ENCODE data around the gene SLC6A20.
A peak's percentile ranks its signal among the peaks of the same experiment; 100 is the strongest.
"Not testable (repeated sequence)": the region's sequence is repeated elsewhere in the genome, so short reads cannot be mapped to it uniquely, and the experiment has no call there.

Gene SLC6A20

DNA sequence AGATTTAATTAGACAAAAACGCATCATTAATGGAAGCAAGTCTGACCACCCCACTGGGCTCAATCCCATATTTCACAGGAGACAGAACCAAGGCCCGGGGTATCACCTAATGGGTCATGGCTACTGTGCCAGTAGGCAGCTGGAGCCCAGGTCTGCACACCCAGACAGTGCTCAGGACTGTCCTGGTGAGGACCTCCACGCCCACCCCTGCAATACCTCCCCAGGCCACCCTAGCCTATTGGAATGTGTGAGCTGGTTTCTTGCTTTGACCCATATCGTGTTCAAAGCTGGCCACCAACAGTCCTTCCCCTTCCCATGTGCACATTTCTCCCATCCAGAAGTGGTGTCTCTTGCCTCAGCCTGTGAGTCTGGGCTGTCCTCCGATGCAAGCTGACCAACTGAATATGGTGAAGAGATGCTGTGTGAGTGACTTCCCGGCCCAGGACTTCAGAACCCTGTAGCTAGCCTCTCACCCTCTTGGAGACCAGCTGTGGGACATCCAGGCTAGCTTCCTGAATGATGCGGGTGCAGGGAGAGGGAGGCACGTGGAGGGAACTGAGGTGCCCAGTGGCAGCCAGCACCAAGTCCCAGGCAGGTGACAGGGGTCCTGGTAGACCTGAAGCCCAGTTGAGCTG, 19.1 kb downstream of the SLC6A20 start:
- no peak for DNase-seq

- no peak for DNase-seq
Observed at GRCh38 chr3:45776611-45777010, 19.7 kb downstream of the SLC6A20 start.

DNA sequence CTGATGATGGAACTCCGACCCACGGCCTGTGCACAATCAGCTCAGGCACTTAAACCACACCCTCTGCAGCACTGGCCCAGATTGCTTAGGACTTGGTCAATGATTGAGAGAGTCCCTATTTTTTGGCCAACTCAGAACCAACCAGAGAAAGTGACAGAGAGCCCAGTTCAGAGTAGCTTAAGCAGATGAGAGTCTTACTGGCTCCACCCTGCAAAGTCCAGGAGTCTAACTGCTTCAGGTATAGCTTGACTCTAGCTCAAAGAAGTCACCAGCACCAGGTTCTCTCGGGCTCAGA, 20.1 kb downstream of the SLC6A20 start:
- DNase-seq: no peak

DNA sequence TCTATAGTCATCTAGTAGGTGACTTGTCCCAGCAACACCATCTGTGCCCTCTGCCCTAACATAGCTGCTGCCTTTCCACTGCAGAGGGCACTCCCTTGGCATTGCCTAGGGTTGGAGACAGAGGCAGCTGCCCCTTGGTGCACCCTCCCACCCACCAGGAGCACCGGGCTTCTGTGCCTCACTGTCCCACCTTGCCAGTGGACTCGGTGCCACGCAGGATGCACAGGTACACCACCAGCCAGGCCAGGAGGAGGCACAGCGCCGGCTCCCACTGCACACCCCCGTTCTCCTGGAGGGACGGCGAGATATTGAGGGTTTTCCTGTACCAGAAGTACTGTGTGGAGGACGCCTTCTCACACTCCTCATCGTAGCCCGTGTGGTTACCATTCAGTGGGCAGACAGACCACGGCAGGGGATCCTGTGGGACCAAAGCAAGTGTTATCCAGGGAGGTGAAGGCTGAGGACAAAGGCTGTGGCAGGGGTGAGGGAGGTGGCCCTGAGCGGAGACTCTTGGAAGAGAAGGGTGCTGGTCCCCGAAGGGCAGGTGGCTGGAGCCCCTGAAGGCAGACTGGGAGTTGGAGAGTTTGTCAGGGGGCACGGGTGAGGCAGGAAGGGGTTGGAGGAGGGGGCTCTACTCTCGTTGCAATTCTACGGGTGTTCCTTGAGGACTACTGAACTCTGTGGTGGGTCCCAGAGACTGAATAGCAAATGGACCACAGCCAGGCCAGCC, 20.6 kb downstream of the SLC6A20 start:
- no peak for DNase-seq

- DNase-seq: no peak
Observed at GRCh38 chr3:45774581-45775521, 21.5 kb downstream of the SLC6A20 start.

DNA sequence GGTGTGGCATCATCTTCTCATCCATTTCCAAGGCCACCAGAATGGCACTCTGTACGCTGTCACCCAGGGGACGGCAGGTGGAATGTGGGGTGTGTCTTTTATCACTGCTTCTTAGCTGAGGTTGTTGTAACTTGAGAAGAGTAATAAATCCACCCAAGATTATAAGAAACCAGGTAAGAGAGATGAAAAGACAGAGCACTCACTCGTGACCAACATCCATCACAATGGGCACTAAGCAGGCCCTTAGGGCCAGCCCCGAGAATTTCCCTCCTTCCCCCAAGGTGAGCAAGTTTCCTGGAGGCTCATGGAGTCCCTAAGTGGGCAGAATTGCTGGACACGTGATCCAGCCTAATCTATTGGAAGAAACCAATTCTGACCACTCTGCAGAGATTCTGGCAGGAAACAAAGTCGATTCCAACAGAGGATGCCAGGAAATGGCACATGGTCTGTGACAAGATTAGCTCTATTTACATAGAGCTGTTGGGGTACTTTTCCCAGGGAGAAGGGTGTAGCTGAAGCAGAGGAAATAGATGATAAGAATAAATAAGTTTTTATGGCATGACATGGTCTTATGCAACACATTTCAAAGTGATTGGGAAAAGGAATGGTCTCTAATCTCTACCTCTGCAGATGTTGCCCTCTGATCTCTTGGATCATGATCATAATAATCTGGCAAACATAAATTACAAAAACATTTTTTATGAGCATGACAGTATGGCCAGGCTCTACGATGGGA, 22.5 kb downstream of the SLC6A20 start:
- no peak for DNase-seq

GRCh38 chr3:45773072-45773471, 23.3 kb downstream of the SLC6A20 start:
- DNase-seq: no peak

- DNase-seq: no peak
Observed at GRCh38 chr3:45772341-45773035, 23.8 kb downstream of the SLC6A20 start.

- no peak for DNase-seq
Observed at GRCh38 chr3:45771831-45772230, 24.5 kb downstream of the SLC6A20 start.

DNA sequence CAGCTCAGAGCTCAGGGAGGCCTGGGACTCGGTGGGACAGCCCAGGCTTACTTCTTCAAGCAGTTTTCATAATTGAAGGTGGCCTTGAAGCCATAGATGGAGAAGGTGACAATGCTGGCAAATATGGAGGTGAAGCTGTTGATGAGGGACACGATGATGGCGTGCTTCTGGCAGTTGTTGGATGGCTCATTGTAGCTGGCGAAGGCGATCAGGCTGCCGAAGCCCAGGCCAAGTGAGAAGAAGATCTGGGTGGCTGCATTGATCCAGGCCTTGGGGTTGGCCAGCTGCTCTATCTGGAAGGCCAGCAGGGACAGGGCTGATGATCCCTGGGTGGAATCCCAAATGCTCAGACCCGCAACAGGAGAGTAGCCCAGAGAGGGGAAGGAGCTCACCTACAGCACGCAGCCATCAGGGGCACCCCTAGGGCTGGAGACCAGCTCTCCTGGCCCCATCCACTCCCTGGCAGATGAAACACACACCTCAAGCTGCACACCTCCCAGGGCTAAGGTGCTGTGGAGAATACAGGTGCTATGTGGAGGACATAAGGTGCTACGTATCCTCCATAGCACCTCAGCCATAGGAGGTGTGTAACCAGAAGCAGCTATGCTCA, 25.1 kb downstream of the SLC6A20 start:
- DNase-seq: no peak

DNA sequence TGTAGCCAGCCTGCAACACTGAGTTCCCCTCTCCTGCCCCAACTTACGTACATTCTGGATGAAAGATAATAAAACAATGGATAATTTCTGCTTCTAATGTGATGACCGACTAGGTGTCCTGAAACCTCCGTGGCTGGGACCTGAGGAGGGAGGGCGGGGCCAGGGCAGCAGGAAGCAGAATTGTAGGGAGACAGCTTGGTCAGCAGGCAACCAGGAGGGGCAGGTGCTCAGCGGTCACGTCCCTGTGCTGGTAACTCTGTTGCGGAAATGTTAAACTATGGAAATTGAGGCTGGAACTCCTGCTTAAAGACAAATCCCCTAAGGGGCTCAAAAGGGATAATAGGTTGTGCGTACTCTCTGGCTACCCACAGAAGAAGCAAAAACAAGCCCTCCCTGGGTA, 30.4 kb downstream of the SLC6A20 start:
- DNase-seq: no peak

DNA sequence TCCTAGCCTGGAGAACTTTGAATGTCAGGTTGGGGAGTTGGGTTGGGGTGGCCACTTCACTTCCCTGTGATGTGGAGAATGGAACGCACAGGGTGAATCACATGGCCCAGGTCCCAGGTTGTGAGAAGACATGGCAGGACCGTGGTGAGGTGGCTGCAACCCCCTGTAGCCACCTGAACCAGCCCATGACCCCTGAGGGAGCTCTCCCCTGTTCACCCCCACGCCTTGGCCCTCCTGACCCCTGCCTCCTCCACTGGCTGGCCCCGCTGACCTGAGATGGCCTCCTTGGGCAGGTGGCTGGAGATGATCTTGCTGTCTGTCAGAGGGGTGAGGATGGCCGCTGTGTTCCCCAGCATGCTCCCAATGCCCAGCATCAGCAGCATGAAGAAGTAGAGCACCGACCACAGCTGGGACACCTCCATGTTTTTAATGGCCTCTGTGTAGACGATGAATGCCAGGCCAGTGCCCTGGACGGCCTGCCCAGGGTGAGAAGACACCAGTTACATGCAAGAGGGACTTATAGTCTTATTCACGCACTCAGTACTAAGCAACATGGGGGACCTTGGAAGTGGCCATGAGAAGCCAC, 31.0 kb downstream of the SLC6A20 start:
- no peak for DNase-seq

DNA sequence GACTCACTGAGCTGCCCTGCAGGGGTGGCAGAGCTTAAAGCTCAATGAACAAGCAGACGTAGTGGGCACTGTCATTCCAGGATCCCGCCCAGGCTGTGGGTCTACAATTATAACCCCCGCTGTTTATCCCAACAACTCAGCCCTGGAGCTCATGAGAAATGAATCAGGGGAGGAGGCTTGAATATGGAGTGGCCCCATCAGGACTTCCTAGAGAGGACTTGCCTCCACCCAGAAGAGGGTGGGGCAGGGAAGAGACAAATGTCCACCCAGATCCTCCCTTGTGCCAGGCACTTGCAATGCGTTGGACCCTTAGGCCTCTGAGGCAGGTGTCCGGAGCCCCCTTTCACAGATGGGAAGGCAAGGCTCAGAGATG, 33.0 kb downstream of the SLC6A20 start:
- DNase-seq: no peak

DNA sequence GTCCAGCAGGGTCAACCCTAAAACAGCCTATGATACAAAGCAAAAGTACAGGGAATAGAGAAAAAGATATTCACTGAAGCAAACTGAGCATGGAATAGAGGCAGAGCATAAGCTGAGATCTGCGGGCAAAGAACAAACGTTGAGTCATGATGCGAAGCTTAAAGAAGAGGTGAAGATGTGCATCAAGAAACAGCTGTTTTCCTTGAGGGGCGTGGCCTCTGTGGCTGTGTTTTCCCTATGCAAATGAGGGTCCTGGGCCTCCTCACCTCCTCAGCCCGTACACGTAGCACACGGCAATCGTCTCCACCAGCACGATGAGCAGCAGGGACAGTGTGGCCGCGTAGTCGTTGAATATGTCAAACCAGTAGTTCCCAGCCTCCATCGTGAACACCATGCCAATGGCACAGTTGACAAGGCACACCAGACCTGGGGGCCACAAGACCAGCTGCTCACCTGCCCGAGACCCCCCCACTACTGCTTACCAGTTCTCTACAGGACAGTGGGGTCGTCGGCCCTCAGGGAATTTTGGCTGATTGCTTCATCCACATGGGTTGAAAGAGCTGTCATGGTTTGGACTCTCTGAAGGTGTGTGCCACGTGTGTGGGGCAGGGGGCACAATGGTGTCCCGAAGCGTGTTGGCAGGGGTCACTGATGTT, 33.6 kb downstream of the SLC6A20 start:
- DNase-seq: no peak

DNA sequence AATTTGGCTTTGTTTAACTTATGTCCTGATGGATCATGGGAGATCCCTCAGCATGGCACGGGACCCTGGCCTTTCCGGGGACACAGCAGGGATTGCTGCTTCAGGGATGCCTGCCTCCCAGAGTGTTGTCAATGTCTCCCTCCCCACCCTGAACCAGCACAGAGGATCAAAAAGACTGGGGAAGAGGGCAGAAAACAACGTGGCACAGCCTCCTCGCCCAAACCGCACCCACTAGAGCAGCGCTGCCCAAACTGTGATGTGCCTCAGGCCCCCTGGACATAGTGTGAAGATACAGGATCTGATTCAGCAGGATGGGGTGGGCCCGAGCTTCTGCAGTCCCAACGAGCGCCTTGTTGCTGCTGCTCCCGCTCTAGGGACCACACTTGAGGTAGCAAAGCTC, 34.5 kb downstream of the SLC6A20 start:
- DNase-seq: no peak

- DNase-seq: peak; percentile 55
Observed at GRCh38 chr3:45760878-45761711, 35.2 kb downstream of the SLC6A20 start.

- DNase-seq: no peak
Observed at GRCh38 chr3:45759851-45760250, 36.5 kb downstream of the SLC6A20 start.

DNA sequence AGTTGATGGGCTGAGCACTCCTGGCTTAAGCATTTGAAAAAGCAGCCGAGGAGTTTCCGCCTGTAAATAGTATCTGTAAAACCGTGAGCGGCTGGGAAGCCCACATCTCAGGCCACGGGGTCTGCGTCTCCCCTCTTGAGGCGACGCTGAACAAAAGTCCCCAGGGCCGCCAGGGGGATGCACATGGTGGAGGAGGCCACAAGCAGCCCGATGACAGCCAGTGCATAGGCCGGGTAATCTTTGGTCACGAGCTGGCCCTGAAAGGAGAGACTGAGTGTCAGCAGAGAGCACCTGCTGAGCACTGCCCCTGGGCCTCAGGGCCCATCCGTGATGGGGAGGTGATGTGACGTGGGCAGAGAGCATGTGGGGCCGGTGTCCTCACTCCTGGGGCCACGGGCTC, 37.5 kb downstream of the SLC6A20 start:
- no peak for DNase-seq

- DNase-seq: not testable (repeated sequence)
Observed at GRCh38 chr3:45757141-45757540, 39.2 kb downstream of the SLC6A20 start.

GRCh38 chr3:45756055-45756454, 40.3 kb downstream of the SLC6A20 start:
- no peak for DNase-seq

Measured in CD4-positive, alpha-beta T cell treated with Interleukin-10 for 1 hour (primary cell).